Hindlimb muscle (tissue), 1 donor: ENCODE results near the gene HSD11B2. TPM values are rescaled to one million over a fixed set of nuclear protein-coding genes. Genes with fewer than 3 reads are reported as not detected.

Experiments used
- DNase-seq: peaks from one replicate; pipeline ENCODE4 v3.0.0-alpha.2; 2013
- polyA plus RNA-seq: library from polyadenylated mRNA; unstranded; fragments of 120-200 nt; gene quantifications from one replicate; pipeline ENCODE4 v1.2.1, GENCODE V29; 2013; ENCODE audit not compliant: insufficient read length

HSD11B2 gene
- polyA plus RNA-seq = 12.5 TPM

DNA sequence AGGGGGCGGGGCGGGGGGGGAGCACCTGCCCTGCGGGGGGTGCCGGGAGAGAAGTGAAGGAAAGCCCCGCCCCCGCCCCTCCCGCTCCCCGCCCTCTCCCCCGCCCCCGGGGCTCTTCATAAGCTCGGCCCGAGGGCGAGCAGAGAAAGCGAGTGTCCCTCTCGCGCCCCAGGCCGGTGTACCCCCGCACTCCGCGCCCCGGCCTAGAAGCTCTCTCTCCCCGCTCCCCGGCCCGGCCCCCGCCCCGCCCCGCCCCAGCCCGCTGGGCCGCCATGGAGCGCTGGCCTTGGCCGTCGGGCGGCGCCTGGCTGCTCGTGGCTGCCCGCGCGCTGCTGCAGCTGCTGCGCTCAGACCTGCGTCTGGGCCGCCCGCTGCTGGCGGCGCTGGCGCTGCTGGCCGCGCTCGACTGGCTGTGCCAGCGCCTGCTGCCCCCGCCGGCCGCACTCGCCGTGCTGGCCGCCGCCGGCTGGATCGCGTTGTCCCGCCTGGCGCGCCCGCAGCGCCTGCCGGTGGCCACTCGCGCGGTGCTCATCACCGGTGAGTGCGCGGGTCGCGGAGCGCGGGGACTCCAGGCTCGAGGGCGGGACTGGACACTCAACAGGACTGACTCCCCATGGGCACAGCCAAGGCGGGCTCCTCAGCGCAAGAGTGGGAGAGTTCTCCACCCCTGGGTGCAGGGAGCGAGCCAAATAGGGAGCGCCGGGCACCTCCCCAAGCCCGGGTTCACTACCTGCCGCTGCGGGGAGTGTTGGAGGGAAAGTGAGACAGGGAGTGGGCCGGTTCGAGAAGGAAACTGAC, at the start of gene HSD11B2:
Gene HSD11B2 (plus strand): TSS at position 145 of the 798 bp plus-strand sequence. CDS start 128 bp downstream, at position 273.
- DNase-seq = no peak

DNA sequence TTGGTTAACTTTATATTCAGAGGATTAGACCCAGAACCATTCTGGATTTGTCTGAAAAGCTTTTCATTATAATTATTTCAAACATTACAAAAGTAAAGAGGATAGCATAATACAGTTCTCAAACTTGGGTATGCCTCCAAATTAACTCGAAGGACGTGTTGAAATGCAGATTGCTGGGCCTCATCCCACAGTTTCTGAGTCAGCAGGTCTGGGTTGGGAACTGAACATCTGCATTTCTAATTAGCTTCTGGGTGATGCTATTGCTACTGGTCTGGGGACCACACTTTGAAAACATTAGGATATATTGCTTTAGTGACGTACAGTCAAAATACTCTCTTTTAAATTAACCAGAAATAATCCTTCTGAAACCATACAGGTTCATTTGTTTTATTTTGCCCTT, 47.6 kb upstream of the HSD11B2 start:
- no peak for DNase-seq

DNA sequence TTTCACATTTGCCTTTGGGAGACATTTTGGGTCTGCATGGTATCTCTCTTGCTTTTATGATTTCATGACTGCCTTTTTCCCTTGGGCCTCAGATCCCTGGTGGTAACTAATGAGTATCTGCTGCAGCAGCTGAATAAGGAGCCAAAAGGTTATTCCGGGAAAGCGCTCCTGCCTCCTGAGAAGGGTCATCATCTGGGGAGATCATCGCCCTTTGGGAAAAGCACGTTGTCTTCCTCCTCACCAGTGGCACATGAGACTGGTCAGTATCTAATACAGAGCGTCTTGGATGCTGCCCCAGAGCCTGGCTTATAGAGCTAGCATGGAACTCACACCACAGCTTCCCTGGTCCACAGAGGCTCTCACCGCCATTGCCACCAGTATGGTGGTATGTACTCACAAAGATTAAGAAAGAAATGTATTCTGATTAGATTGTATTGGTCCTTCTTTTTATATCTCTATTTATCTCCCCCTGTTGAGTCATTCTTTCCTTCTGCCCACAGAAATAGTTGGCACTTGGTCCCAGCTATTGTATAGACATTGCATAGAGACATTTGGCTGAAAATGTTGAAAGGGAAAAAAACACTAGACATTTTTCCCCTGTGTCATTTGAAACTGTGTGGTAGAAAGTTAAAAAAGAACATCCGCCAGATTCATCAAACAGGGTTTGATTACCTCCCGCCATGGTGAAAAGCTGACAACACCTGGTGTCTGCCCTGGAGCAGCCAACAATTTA, 46.0 kb upstream of the HSD11B2 start:
- DNase-seq = no peak

DNA sequence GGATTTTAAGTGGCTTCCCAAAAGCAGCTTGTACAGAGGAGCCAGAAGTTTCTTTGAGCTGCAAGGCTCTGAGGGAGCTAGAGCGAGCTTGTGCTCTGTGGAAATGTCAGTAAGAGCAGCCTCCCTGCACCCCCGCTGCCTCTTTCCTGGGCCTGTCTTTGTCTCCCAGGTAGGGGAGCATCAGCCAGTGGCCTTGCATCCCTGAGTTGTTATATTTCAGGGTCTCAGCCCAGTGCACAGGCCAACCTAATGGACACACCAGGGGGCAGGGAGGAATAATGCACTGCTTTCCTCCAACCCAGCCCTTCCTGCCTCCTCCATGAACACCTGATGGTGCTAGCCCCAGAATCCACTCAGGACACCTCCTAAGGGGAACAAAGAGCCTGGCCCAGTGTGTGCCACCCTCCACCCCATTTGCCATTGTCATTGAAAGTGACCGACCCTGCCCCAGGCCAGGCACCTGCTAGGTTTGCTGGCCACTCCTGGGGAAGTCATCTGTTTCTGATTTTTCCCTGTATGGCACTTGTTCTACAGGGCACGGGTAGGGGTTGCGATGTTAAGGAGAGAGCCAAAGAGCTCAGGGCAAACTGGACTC, 44.0 kb upstream of the HSD11B2 start:
- DNase-seq = no peak

DNA sequence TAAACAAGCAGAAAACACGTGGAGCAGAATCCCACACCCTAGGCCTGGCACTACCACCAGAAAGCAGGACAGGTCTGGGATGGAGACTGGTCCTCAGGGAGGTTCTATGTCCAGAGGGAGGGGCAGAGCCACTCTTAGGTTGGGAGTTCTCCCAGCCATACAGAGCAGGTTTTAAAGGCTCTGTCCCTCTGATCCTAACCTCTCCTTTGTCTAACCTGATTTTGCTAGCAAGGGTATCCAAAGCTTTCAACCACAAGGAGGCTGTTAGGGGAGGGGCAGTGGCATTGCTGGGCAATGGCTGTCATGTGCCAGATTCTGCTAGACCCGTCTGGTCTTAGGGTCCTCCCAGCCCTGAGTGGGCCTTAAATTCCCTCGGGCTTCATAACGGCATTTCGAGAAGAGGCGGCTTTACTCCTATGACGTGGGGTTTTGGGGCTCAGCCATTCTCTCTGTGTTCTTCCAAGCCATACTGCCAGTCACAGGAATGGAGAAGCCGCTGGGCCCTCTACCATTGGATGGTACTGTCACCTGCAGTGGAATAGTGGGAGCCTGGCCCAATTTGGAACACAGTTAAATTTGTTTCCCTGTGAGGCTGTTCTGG, 43.3 kb upstream of the HSD11B2 start:
- DNase-seq = no peak

DNA sequence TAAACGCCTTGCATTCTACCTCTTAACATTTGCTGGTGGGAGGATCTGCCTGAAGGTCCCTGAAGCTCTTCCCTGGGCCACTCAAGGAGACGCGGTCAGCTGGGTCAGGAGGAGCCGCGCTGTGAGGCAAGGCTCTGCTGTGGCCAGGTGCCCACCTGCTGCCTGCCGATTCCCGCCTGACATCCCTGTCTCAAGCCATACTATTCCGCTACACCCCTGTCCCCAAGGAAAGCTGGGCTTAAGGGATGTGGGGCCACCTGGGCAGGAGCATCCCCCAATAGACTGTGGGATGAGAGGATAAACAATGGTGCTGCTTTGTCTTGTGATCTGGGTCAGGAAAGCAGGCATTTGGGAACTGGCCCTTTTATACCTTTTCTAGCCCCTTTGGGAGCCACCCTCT, 42.7 kb upstream of the HSD11B2 start:
- DNase-seq = no peak

DNA sequence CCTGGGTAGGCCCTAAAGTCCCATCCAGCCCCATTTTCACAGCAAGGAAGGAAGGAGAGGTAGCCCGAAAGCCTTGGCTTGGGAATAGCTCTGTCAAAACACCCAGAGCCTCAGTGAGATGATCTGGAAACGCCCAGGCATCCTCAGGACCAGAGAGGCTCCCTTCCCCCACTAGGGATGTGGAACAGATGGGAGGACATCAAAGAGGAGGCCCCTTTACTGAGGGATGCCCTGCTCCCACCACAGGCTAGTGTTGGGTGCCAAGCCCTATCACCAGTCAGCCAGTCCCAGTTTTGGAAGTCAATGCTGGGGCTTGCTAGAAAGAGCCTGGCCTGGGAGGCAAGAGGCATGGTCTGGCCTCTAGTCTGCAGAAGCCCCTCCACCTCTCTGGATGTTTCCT, 42.3 kb upstream of the HSD11B2 start:
- no peak for DNase-seq

DNA sequence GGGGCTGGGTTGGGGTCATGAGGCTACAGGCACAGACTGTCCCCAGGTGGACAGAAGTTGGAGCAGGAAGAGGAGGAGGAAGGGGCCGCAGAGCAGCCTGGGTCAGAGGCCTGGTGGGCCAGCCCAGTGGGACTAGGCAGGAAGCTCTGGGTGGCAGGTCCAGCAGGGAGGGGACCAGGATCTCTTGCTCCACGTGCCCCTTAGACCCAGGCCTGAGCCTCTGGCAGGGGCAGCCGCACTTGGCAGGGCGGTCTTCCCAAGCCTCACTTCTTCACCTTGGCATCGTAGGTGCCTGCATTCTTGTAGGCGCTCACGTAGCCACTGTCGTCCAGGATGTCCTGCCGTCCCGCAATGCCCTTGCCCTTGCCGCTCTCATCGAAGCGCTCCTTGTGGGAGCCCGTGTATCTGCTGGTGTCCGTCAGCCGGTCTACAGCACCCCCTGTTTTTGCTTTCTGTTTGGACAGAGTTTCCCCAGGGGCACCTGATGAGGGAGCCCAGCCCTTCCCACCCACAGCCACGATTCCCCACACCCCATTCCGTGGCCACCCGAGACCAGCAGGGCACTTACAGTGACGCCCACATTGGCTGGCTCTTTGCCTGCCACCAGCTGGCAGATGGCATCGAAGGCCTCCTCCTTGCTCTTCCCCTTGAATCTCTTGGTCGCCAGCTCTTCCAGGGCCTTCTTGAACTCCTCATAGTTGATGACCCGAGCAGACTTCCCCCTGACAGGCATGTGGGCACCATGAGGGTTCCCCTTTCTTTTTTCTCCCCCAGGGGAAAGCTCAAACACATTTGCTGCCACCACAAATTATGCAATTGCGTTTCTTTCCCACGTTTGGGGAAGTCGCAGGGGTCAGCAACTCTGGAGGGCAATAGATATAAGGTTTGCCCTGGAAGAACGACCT, 40.8 kb upstream of the HSD11B2 start:
- DNase-seq = no peak

DNA sequence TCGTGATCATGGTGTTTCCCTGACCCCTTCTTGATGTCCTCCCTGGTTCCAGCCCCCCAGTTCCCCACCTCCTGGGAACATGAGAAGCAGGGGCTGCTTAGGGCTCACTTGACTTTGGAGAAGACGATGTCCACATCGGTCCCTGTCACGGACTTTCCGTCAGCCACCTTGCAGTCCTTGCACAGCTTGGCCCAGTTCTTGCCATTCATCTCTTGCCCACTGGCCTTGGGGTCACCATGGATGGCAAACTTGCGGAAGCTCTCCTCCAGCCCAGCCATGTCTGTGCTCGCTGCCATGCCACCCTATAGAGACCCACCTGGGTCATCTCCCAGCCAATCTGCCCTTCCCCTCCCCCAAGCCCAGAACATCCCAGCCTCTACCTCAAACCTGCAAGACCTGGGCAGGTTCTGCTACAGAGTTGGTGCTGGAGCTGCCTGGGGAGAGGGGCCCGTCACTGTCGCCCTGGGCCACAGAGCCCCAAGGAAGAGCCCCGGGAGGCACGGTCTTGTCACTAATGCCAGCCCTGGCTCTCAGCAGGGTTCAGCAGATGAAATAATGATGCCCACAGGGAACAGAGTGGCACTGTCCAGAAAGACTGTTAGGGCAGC, 40.0 kb upstream of the HSD11B2 start:
- DNase-seq = no peak

DNA sequence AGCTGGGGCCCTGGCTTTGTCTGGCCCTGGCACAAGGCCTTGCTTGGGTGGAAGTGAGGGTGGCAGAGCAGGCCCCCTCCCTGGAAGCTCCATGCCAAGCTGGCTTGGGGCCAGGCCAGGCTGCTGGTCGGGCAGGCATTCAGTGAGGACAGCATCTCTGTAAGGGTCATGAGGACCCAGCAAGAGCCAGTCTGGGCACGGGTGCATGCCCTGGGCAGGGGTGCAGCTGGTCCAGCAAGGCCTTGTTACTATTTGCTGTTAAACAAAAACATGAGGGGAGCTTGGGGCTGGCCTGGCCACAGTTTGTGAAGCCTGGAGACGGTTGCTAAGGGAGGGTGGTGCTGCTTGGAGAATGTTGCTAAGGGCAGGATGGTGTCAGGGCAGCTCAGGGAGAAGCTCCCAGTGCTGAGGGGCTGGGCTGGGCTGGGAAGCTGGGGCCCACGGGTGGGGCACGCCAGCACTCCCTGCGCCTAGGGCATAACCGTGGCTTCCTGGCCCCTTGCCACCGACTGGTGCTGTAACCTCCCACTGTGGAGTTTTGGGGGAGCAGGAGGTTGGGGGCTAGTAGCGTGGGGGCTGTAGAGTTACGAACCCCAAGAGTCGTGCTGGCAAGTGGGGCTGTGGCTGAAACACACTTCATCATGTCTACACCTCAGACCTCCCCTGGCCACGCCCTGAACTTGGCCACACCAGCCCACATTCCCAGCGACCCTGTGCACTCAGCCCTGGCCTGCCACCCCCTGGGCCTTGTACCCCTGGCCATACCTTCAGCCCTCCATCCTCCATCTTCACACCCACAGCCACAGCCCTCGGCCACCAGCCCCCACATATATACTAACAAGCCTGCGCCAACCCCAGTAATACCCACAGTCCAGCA, 39.3 kb upstream of the HSD11B2 start:
- no peak for DNase-seq

DNA sequence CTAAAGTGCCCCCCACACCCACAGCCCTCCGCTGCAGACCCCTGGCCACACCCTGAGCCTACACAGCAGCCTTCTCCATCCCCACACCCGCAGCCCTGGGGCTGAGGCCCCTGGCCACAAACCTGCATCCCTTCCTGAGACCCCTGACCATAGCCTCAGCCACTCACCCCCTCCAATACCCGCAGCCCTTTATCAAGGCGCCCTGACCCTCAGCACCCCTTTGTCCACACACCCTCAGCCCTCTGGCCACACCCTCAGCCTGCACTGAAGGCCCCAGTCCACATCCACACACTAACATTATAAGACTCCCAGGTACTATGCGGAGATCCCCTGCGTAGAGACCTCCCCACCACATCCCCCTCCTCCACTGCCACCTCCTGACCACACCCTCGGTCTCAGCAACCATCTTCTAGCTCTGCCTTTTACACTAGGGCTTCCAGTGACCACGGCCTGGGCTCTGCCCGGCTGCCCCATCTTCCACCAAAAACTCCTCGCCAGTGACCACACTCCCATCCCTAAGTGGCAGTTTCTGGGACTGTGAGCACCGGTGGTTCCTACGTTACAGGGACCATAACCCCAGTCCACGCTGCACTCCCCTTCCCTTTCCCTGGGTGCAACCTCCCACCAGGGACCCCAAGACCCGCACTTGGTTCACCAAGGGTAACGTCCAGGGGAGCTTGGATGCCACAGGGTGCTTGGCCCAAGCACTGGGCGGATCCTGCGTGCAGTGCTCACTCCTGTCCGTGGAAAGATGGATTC, 38.4 kb upstream of the HSD11B2 start:
- no peak for DNase-seq

DNA sequence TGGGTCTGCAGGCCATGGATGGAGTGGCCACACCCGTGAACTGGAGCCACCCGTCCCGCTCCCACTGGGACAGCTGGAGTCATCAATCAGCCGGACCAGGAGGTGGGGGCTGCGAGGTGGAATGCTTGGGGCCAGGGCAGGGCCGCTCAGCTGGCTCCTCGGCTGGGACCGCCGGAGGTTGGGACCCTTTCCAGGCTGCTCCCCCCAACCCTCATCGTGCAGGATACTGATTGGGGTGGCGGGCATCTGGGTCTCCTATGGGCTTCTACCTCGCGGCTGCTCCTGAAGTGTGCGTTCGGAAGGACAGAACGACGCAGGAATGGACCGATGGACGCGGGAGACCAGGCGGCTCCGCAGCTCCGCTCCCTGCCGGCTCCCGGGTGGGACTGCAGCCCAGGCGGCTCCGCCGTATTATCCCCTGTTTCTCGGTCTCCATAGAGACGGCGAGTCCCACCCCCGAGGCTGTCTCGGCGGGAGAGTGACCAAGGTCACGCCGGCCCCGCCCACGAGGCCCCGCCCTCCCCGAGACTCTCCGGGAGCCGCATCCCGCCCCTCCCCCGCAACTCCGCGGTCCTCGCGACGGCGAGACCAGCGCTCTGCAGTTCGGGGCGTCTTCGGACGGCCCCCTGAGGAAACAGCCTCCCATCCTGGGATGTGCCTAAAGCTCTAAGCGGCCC, 37.7 kb upstream of the HSD11B2 start, which contains the start of gene TPPP3:
Gene TPPP3 (minus strand): TSS at position 388 of the 677 bp plus-strand sequence. CDS start 2,387 bp downstream, outside the sequence.
- peak; percentile 88 for DNase-seq

DNA sequence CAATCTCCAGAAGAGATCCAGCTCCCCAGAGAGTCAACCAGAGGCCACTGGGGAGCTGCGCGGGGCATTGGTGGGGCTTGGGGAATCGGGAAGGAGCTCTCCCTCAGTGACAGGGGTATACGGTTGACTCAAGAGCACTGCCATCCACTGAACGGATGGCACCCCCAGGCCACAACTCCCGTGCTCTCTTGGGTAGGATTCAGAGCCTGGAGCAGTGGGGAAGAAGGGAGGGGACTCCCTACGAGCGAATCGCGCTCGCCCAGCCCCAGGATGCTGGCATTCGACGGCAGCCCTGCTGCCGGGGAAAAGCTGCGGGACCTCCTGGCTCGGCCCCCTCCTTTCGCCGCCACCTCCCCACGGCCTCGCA, 37.1 kb upstream of the HSD11B2 start:
- no peak for DNase-seq

DNA sequence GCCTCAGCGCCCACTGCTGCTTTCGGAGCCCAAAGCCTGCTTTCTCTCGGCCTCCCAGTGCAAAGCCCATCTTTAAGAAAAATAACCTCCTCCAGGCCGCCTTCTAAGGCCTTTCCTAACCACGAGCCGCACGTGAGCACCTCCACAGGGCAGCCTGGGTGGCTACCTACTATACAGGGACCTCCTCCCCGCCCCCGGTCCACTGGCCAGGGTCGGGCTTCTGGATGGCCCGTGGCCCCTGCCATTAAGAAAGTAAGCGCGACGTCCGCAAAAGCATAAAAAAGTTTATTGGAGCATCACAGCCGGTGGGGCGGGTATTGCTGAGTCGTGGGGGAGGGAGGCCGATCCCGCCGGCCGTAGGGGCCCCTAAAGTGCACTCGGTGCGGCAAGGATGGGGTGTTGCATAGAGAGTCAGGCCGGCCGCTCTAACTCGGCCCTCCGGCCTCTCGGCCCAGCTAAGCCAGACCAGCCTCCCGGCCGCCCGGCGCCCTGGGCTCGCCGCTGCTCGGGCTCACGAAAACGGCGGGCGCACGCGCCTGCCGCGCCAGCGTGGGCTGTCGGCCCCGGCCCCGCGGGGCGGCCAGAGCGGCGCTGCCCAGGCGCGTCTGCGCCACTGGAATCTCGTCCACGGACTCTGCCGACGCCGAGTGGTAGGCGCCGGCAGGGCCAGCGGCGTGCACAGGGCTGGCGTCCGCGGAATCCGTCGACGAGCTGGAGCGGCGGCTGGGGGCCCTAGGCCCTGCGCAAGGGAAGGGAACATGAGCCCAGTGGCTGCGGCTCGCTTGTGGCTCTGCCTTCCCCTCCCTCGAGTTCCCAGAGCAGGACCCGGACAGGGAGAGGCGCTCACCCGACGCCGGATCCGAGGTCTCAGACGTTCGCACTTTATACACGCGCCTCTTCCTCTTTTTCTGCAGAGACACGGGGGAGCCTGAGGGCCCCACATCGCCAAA, 36.5 kb upstream of the HSD11B2 start:
- no peak for DNase-seq

DNA sequence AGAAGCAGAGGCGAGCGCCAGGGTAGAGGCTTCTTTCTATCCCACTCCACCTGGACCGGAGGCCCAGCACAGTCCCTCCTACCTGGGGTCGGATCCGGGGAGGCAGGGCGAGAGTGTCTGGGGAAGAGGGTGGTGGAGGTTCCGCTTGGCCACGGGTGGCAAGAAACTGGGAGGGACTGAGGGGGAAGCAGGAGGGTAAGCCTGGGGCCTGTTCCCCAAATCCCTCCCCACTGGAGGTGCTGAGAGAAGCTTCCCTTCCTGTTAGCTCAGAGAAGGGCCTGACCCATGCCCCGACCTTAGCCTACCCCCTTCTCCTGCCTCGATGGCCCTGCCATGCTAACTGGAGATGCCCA, 35.8 kb upstream of the HSD11B2 start:
- no peak for DNase-seq

DNA sequence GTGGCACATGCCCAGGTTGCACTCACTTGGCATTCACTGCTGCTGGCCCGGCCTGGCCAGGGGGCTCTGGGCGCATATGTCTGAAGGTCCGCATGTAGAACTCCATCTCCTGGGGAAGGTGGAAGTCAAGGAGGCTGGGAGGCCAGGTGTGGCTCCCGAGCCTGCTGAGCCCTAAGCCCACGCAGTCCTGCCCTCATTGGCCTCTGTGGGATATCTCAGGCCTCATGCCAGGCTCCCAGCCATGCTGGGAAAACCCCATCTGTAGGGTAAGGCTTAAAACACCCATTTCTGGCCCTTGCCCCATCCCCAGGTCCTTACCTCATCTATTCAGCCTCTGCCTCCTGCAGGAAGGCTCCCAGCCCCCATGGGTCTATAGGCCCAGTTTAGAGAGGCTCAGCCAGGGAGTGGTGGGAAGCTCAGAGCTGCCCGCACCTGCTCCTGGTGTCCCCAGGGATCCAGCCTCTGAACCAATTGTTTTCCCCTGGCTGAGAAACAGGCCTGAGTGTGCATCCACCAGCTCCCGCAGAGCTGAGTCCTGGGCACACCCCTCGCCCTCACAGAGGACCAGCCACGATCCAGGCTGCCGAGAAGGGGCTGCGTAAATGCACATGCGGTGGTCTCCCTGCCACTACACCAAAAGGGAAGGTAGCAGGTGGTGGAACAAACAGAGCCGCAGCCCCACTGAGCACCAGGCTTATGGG, 35.3 kb upstream of the HSD11B2 start:
- no peak for DNase-seq
